SU-DHL-6 (cell line): Measurements from ENCODE around the gene CITED2.
A peak's percentile ranks its signal among the peaks of the same experiment; 100 is the strongest.
"Not testable (repeated sequence)": the region's sequence is repeated elsewhere in the genome, so short reads cannot be mapped to it uniquely, and the experiment has no call there.

Experiments used
- H2AFZ ChIP-seq: fragments of 200-600 bp; sonication (generic); 2 replicates; pipeline ENCODE4 v1.6.1; 2014; ENCODE audit warnings: low read depth, mild to moderate bottlenecking, moderate library complexity, mixed read lengths, antibody characterized with exemption, low read length; ENCODE audit not compliant: severe bottlenecking
- H3F3A ChIP-seq: fragments of 200-600 bp; shearing (Covaris generic); 2 replicates; pipeline ENCODE4 v1.6.0; 2016; ENCODE audit warnings: antibody characterized with exemption, mild to moderate bottlenecking; ENCODE audit not compliant: insufficient read depth
- H3K27ac ChIP-seq: fragments of 200-600 bp; sonication (generic); 2 replicates; pipeline ENCODE4 v1.5.1; 2016; ENCODE audit warnings: low read depth, mild to moderate bottlenecking, low read length, moderate library complexity, mixed read lengths
- H3K27me3 ChIP-seq: fragments of 200-600 bp; sonication (generic), shearing (Covaris generic); 2 replicates; pipeline ENCODE4 v1.6.0; 2014; ENCODE audit warnings: mild to moderate bottlenecking, low read length
- H3K36me3 ChIP-seq: fragments of 200-600 bp; sonication (generic); 2 replicates; pipeline ENCODE4 v1.6.1; 2014; ENCODE audit warnings: mild to moderate bottlenecking, low read length, mixed read lengths
- H3K4me2 ChIP-seq: fragments of 300-600, 200-600 bp; shearing (Covaris generic), sonication (generic); 2 replicates; pipeline ENCODE4 v1.6.0; 2014; ENCODE audit warnings: low read length, low read depth, mild to moderate bottlenecking; ENCODE audit not compliant: poor library complexity, severe bottlenecking
- H3K4me3 ChIP-seq: fragments of 200-600 bp; sonication (generic); 2 replicates; pipeline ENCODE4 v1.5.1; 2014; ENCODE audit warnings: antibody characterized with exemption, low read length, mild to moderate bottlenecking, mixed read lengths; ENCODE audit not compliant: insufficient read depth, poor library complexity, severe bottlenecking
- H3K79me2 ChIP-seq: fragments of 200-600 bp; sonication (generic); 2 replicates; pipeline ENCODE4 v1.6.1; 2014; ENCODE audit warnings: mild to moderate bottlenecking, low read length, moderate library complexity; ENCODE audit not compliant: insufficient read depth
- H3K9ac ChIP-seq: fragments of 200-600 bp; sonication (generic); 2 replicates; pipeline ENCODE4 v1.7.0; 2014; ENCODE audit warnings: mild to moderate bottlenecking, low read length
- H3K9me2 ChIP-seq: fragments of 200-600 bp; sonication (generic); replicated peaks from 2 replicates; pipeline ENCODE4 v1.6.1; 2014; ENCODE audit warnings: low read length; ENCODE audit not compliant: insufficient read depth
- H3K9me3 ChIP-seq: fragments of 200-600 bp; sonication (generic); 2 replicates; pipeline ENCODE4 v1.6.1; 2014; ENCODE audit warnings: low read length, mixed read lengths; ENCODE audit not compliant: insufficient read depth
- H4K20me1 ChIP-seq: fragments of 200-600 bp; sonication (generic); 2 replicates; pipeline ENCODE4 v1.6.1; 2014; ENCODE audit warnings: low read depth, mild to moderate bottlenecking, antibody characterized with exemption, low read length, moderate library complexity, mixed read lengths
- EZH2phosphoT487 ChIP-seq: fragments of 200-600 bp; sonication (generic), shearing (Covaris generic); conservative IDR thresholded peaks from 2 replicates; pipeline ENCODE4 v1.6.1; 2018; ENCODE audit warnings: mild to moderate bottlenecking, antibody characterized with exemption, low read length, moderate library complexity, mixed read lengths
- TF ChIP-seq, protein P1 (sequence below): fragments of 200-600 bp; sonication (generic); IDR thresholded peaks from one replicate; pipeline ENCODE4 v1.5.1; 2017; ENCODE audit warnings: antibody characterized with exemption, mild to moderate bottlenecking, low read length, moderate library complexity; ENCODE audit not compliant: insufficient read depth, poor library complexity, severe bottlenecking

Gene CITED2

DNA sequence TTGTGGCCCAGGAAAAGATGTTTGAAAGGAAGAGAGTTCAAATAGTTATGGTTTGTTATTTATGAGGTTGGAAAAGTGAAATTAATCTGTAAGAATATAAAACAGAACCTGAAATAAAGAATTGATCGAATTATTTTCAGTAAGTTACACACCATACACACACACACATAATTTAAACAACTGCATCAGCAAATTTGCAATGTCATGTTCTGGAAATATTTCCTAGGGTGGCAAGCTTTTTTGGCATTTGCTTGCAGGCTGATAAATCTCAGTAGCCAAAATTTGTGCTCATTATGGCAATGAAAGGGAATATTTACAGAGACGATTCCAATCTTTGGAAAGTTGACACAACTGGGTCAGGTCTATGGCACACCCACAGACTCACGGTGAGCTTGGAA lies 9.5 kb downstream of the CITED2 start:
- Histone ChIP-seq H3K79me2 (no peaks in the 10 kb centered on the region), H4K20me1 (no peaks in the 10 kb centered on the region), H3K9ac (no peak overlapping the region), H3K27ac (peak overlapping the region; percentile 90; the same call in 1 of the 2 replicates), H3K9me2 (no peaks in the 10 kb centered on the region), H3K4me2 (no peak overlapping the region), H3K27me3 (no peaks in the 10 kb centered on the region), H3K36me3 (no peaks in the 10 kb centered on the region), H3K9me3 (no peaks in the 10 kb centered on the region), H2AFZ (no peak overlapping the region), H3F3A (peaks cover 34% of the 10 kb centered on the region), H3K4me3 (no peak overlapping the region)
- TF ChIP-seq, protein P1, sequence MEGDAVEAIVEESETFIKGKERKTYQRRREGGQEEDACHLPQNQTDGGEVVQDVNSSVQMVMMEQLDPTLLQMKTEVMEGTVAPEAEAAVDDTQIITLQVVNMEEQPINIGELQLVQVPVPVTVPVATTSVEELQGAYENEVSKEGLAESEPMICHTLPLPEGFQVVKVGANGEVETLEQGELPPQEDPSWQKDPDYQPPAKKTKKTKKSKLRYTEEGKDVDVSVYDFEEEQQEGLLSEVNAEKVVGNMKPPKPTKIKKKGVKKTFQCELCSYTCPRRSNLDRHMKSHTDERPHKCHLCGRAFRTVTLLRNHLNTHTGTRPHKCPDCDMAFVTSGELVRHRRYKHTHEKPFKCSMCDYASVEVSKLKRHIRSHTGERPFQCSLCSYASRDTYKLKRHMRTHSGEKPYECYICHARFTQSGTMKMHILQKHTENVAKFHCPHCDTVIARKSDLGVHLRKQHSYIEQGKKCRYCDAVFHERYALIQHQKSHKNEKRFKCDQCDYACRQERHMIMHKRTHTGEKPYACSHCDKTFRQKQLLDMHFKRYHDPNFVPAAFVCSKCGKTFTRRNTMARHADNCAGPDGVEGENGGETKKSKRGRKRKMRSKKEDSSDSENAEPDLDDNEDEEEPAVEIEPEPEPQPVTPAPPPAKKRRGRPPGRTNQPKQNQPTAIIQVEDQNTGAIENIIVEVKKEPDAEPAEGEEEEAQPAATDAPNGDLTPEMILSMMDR = no peak
- no peak for TF ChIP-seq EZH2phosphoT487

DNA sequence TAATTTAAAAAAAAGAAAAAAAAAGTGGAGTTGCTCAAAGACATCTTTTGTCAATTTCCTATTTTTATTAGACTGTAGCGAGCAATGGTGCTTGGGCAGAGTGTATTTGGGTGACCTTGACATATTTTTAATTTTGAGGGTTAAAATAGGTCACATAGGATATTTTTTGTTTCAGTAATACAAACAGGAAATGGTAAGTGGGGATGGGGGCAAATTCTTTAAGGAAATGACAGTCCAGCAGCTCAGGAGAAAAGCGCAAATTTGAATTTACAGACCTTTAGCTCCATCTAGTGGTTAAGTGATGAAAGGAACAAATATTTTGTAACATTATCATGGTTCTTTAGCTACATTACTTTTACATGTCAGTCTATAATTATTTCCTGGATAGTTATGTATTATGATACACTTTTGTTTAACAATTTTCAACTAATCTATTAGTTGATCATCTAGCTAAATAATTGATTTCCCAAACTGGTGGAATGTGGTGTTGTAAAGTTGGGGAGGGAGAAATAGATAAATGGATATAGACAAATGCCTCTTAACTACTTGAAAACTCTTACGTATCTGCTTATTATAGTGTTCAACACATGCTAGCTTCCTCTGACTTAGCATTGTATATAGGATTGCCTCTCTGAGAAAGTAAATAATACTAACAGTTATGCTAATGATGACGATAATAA lies 10.0 kb downstream of the CITED2 start:
- Histone ChIP-seq H2AFZ (no peak overlapping the region), H3K79me2 (no peaks in the 10 kb centered on the region), H3K4me2 (peak overlapping the region; percentile 30), H3K4me3 (no peak overlapping the region), H3K9me2 (no peaks in the 10 kb centered on the region), H4K20me1 (no peaks in the 10 kb centered on the region), H3K27ac (peak overlapping the region; percentile 90), H3K9me3 (no peaks in the 10 kb centered on the region), H3K36me3 (no peaks in the 10 kb centered on the region), H3K27me3 (no peaks in the 10 kb centered on the region), H3F3A (peaks cover 34% of the 10 kb centered on the region), H3K9ac (no peak overlapping the region)
- TF ChIP-seq EZH2phosphoT487 = no peak
- TF ChIP-seq, protein P1 = peak; percentile 39

DNA sequence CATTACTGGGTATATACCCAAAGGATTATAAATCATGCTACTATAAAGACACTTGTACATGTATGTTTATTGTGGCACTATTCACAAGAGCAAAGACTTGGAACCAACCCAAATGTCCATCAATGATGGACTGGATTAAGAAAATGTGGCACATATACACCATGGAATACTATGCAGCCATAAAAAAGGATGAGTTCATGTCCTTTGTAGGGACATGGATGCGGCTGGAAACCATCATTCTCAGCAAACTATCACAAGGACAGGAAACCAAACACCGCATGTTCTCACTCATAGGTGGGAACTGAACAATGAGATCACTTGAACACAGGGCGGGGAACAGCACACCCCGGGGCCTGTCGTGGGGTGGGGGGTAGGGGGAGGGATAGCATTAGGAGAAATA lies 10.7 kb downstream of the CITED2 start:
- not testable (repeated sequence) for H4K20me1 ChIP-seq, H3K36me3 ChIP-seq, H3K9me3 ChIP-seq, H3K9ac ChIP-seq, H3K9me2 ChIP-seq, H3K27me3 ChIP-seq, H3K79me2 ChIP-seq, H3K4me2 ChIP-seq, H2AFZ ChIP-seq, H3K4me3 ChIP-seq
- H3K27ac ChIP-seq = peak overlapping the region; percentile 90
- H3F3A ChIP-seq = peaks cover 33% of the 10 kb centered on the region

DNA sequence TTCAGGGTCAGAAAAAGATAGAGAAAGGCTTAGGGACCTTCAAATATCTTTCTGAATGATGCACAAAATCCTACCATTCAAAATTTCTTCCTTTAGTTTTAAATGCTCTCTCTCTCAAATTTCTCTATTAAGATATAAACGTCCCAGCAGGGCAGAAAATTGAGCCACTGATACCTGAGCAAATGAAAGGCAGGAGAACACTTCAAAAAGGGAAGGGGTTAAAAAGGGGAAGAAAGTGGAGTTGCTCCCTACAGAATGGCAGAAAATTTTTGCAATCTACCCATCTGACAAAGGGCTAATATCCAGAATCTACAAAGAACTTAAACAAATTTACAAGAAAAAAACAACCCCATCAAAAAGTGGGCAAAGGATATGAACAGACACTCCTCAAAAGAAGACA lies 11.3 kb downstream of the CITED2 start:
- H3K27me3 ChIP-seq, H3K36me3 ChIP-seq, H2AFZ ChIP-seq, H4K20me1 ChIP-seq, H3K9me2 ChIP-seq, H3K4me3 ChIP-seq, H3K79me2 ChIP-seq, H3K9me3 ChIP-seq: not testable (repeated sequence)
- Histone ChIP-seq H3K4me2 (peak overlapping the region; percentile 44), H3F3A (peaks cover 30% of the 10 kb centered on the region), H3K27ac (peak overlapping the region; percentile 90), H3K9ac (peak overlapping the region; percentile 28; the same call in 1 of the 2 replicates)
